ENCODE measurements around the gene ZNF763.
"Not testable (repeated sequence)": the region's sequence is repeated elsewhere in the genome, so short reads cannot be mapped to it uniquely, and the experiment has no call there.

Gene ZNF763

DNA sequence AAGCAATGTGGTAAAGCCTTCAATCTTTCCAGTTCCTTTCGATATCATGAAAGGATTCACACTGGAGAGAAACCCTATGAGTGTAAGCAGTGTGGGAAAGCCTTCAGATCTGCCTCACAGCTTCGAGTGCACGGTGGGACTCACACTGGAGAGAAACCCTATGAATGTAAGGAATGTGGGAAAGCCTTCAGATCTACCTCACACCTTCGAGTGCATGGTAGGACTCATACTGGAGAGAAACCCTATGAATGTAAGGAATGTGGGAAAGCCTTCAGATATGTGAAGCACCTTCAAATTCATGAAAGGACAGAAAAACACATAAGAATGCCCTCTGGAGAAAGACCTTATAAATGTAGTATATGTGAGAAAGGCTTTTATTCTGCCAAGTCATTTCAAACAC, 15.6 kb upstream of the ZNF763 start:
- H3K9me3 Mint-ChIP-seq: peaks cover 73% of the 10 kb centered on the region
- DNase-seq: no peak
- no peaks in the 10 kb centered on the region for H3K27me3 Mint-ChIP-seq
- no peaks in the 10 kb centered on the region for H3K4me1 Mint-ChIP-seq (ENCODE audit: low read depth)
- H3K27ac Mint-ChIP-seq: no peak overlapping the region
- peaks cover 95% of the 10 kb centered on the region for H3K36me3 Mint-ChIP-seq (ENCODE audit: low read depth)
- no peak overlapping the region for H3K4me3 Mint-ChIP-seq

DNA sequence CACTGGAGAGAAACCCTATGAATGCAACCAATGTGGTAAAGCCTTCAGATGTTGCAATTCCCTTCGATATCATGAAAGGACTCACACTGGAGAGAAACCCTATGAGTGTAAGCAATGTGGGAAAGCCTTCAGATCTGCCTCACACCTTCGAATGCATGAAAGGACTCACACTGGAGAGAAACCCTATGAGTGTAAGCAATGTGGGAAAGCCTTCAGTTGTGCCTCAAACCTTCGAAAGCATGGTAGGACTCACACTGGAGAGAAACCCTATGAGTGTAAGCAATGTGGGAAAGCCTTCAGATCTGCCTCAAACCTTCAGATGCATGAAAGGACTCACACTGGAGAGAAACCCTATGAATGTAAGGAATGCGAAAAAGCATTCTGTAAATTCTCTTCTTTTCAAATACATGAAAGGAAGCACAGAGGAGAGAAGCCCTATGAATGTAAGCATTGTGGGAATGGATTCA, 15.2 kb upstream of the ZNF763 start:
- H3K9me3 Mint-ChIP-seq: peaks cover 71% of the 10 kb centered on the region
- not testable (repeated sequence) for H3K4me1 Mint-ChIP-seq (ENCODE audit: low read depth); DNase-seq; H3K27ac Mint-ChIP-seq; H3K4me3 Mint-ChIP-seq; H3K27me3 Mint-ChIP-seq
- H3K36me3 Mint-ChIP-seq (ENCODE audit: low read depth): peaks cover 94% of the 10 kb centered on the region

- Mint-ChIP-seq H3K27me3 (no peaks in the 10 kb centered on the region), H3K4me3 (no peak overlapping the region), H3K9me3 (peaks cover 70% of the 10 kb centered on the region), H3K4me1 (ENCODE audit: low read depth) (no peaks in the 10 kb centered on the region), H3K27ac (no peak overlapping the region), H3K36me3 (ENCODE audit: low read depth) (peaks cover 91% of the 10 kb centered on the region)
- DNase-seq: no peak
Measured at GRCh38 chr19:11950312-11950711, 14.5 kb upstream of the ZNF763 start.

DNA sequence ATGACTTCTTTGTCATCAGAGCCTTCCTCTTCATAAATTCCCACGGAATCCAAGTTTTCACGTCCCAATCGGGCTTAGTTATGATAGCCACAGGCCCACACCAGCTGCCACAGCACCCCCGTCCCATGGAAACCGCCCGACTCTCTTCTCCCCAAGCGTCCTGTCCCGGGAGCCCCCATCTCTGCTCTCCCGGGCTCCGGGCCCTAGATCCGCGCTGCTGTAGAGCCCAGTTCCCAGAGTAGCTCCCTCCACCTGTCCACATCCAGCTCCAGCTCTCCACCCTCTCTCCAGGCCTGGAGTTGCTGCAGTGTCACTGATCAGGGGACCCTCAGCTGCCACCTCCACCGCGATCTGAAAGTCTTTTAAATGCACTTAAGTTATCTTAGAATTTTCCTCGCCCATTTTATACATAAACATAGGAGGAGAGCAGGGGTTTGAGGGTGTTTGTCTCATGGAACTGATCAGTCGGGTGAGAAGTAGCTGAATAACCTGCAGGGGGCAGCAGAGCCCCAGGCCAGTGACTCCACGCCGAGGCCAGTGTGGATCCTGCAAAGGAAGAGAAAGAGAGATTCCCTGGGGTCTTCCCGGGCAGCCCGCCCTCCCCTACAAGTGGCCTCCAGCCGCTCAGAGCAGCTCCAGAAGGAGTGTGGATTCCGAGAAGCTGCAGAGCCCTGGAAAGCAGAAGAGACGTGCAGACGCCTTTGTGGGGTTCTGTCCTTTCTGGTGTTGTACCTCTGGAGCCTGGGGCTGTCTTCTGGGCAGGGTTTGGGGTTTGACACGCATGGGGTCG, 1.1 kb upstream of the ZNF763 start:
- H3K4me1 Mint-ChIP-seq (ENCODE audit: low read depth): peaks cover 23% of the 10 kb centered on the region
- H3K9me3 Mint-ChIP-seq: peaks cover 5% of the 10 kb centered on the region
- DNase-seq: peak; percentile 80
- peak overlapping the region; percentile 84 for H3K4me3 Mint-ChIP-seq
- peak overlapping the region; percentile 85 for H3K27ac Mint-ChIP-seq
- H3K36me3 Mint-ChIP-seq (ENCODE audit: low read depth): peaks cover 7% of the 10 kb centered on the region
- H3K27me3 Mint-ChIP-seq: no peaks in the 10 kb centered on the region

DNA sequence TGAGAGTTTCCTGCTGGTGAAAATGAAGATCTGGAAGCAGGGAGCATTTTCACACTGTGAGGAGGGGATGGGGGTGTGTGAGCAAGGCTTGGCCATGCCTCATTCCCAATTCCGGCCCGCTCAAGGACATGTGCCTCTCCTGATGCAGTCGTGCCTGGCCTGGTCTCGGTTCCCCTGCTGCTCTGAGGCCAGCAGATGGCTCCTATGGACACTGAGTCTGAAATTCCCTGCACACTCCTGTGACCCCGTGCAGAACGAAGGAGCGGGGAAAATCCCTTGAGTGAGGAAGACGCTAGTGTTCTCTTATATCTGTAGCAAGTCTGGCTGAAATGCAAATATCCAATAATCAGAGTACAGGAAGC, 363 bp upstream of the ZNF763 start:
- Mint-ChIP-seq H3K36me3 (ENCODE audit: low read depth) (peaks cover 6% of the 10 kb centered on the region), H3K27ac (peak overlapping the region; percentile 85), H3K4me3 (peak overlapping the region; percentile 84), H3K9me3 (peaks cover 4% of the 10 kb centered on the region), H3K4me1 (ENCODE audit: low read depth) (peaks cover 23% of the 10 kb centered on the region), H3K27me3 (no peaks in the 10 kb centered on the region)
- DNase-seq: no peak

DNA sequence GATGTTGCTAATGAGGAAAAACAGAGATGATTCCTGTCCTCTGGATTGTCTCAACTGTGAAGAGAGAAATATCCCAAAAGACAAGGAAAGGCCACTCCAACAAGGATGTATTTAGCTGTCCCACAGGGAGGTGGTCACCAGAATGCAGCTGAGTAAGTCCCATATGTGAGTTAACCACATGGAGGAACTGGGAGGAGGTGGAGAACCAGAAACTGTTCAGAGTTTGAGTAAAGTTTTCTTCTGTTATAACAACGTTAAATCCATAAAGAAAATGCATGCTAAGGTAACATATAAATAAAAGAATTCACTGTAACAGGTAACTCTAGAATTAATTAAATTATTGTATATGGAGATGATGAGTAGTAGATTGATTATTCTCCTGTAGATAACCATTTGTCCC, 5.3 kb downstream of the ZNF763 start:
- H3K9me3 Mint-ChIP-seq: peaks cover 9% of the 10 kb centered on the region
- no peak overlapping the region for H3K27ac Mint-ChIP-seq
- no peak for DNase-seq
- H3K4me3 Mint-ChIP-seq: no peak overlapping the region
- H3K27me3 Mint-ChIP-seq: no peaks in the 10 kb centered on the region
- peaks cover 9% of the 10 kb centered on the region for H3K4me1 Mint-ChIP-seq (ENCODE audit: low read depth)
- peaks cover 31% of the 10 kb centered on the region for H3K36me3 Mint-ChIP-seq (ENCODE audit: low read depth)

GRCh38 chr19:11971041-11971440, 6.2 kb downstream of the ZNF763 start:
- Mint-ChIP-seq H3K36me3 (ENCODE audit: low read depth) (peaks cover 37% of the 10 kb centered on the region), H3K27me3 (no peaks in the 10 kb centered on the region), H3K27ac (no peak overlapping the region), H3K4me3 (no peak overlapping the region), H3K4me1 (ENCODE audit: low read depth) (peaks cover 1% of the 10 kb centered on the region), H3K9me3 (peaks cover 15% of the 10 kb centered on the region)
- no peak for DNase-seq

DNA sequence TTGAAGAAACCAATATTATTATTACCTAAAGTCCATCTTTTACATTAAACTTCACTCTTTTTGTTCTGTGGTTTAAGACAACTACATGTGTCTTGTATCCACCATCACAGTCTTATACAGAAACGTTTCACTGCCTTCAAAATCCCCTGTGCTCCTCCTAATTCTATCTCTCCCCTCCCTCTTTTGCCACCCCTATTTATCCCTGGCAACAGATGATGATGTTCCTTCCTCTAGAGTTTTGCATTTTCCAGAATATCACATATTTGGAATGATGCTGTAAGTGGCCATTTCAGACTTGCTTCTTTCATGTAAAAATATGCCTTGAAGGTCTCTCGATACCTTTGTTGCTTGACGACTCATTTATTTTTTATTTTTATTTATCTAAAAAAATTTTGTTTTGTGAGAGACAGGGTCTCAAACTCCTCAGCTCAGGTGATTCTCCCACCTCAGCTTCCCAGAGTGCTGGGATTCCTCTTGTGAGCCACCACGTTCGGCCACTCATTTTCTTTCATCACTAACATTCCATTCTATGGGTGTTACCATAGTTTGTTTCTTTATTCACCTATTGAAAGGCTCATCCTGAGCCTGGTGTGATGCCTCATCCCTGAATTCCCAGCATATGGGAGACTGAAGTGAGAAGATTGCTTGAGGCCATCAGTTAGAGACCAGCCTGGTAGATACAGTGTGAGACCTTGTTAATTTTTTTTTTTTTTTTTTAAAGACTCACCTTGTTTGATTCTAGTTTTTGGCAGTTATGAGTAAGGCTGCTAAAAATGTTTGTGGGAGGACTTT, 8.4 kb downstream of the ZNF763 start:
- Mint-ChIP-seq H3K4me1 (ENCODE audit: low read depth) (no peaks in the 10 kb centered on the region), H3K27ac (no peak overlapping the region), H3K36me3 (ENCODE audit: low read depth) (peaks cover 58% of the 10 kb centered on the region), H3K4me3 (no peak overlapping the region), H3K27me3 (no peaks in the 10 kb centered on the region), H3K9me3 (peaks cover 30% of the 10 kb centered on the region)
- DNase-seq: no peak

GRCh38 chr19:11978492-11979100, 13.8 kb downstream of the ZNF763 start:
- Mint-ChIP-seq H3K27me3 (no peaks in the 10 kb centered on the region), H3K4me3 (no peak overlapping the region), H3K27ac (no peak overlapping the region), H3K36me3 (ENCODE audit: low read depth) (peaks cover 69% of the 10 kb centered on the region), H3K9me3 (peaks cover 62% of the 10 kb centered on the region), H3K4me1 (ENCODE audit: low read depth) (no peaks in the 10 kb centered on the region)
- DNase-seq: no peak

- Mint-ChIP-seq H3K4me3 (no peak overlapping the region), H3K27ac (no peak overlapping the region), H3K27me3 (no peaks in the 10 kb centered on the region), H3K4me1 (ENCODE audit: low read depth) (no peaks in the 10 kb centered on the region), H3K36me3 (ENCODE audit: low read depth) (peaks cover 65% of the 10 kb centered on the region), H3K9me3 (peaks cover 62% of the 10 kb centered on the region)
- no peak for DNase-seq
Measured at GRCh38 chr19:11979527-11979926, 14.7 kb downstream of the ZNF763 start.

DNA sequence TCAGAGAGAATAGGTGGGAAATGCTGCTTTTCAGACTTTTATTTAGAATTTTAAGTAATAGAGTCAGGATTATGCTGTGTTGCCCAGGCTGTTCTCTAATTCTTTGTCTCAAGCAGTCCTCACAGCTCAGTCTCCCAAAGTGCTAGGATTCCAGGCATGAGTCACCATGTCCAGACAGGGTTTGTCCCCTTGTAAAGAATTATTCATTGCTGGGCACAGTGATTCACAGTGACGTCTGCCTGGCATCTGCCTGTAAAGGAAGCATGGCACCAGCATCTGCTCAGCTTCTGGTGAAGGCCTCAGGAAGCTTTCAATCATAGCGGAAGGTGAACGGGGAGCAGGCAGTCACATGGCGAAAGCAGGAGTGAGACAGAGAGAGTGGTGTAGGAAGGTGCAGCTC, 17.7 kb downstream of the ZNF763 start:
- peaks cover 3% of the 10 kb centered on the region for H3K4me1 Mint-ChIP-seq (ENCODE audit: low read depth)
- peaks cover 47% of the 10 kb centered on the region for H3K9me3 Mint-ChIP-seq
- no peak for DNase-seq
- H3K36me3 Mint-ChIP-seq (ENCODE audit: low read depth): peaks cover 43% of the 10 kb centered on the region
- no peak overlapping the region for H3K27ac Mint-ChIP-seq
- no peak overlapping the region for H3K4me3 Mint-ChIP-seq
- no peaks in the 10 kb centered on the region for H3K27me3 Mint-ChIP-seq

DNA sequence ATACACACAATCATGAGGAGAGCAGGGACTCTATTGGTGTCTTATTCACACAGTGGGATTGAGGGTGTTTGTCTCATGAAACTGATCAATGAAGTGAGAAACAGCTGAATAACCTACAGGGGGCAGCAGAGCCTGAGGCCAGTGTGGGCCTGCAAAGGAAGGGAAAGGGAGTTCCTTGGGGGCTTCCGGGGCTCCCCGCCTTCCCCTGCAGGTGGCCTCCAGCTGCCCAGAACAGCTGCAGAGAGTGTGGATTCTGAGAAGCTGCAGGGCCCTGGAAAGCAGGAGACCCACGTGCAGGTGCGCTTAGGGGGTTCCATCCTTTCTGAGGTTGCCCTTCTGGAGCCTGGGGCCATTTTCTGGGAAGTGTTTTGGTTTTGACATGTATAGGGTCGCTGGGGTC, 20.1 kb downstream of the ZNF763 start:
- Mint-ChIP-seq H3K36me3 (ENCODE audit: low read depth) (peaks cover 36% of the 10 kb centered on the region), H3K27ac (no peak overlapping the region), H3K9me3 (peaks cover 24% of the 10 kb centered on the region), H3K27me3 (no peaks in the 10 kb centered on the region), H3K4me1 (ENCODE audit: low read depth) (peaks cover 14% of the 10 kb centered on the region), H3K4me3 (no peak overlapping the region)
- no peak for DNase-seq

GRCh38 chr19:11986754-11987153, 21.9 kb downstream of the ZNF763 start:
- Mint-ChIP-seq H3K4me3 (no peak overlapping the region), H3K27ac (no peak overlapping the region), H3K9me3 (peaks cover 12% of the 10 kb centered on the region), H3K36me3 (ENCODE audit: low read depth) (peaks cover 38% of the 10 kb centered on the region), H3K4me1 (ENCODE audit: low read depth) (peaks cover 28% of the 10 kb centered on the region), H3K27me3 (no peaks in the 10 kb centered on the region)
- no peak for DNase-seq

GRCh38 chr19:11987405-11988281, 22.8 kb downstream of the ZNF763 start:
- H3K27ac Mint-ChIP-seq: peak overlapping the region; percentile 98
- no peaks in the 10 kb centered on the region for H3K27me3 Mint-ChIP-seq
- H3K9me3 Mint-ChIP-seq: peaks cover 8% of the 10 kb centered on the region
- peak overlapping the region; percentile 97 for H3K4me3 Mint-ChIP-seq
- H3K36me3 Mint-ChIP-seq (ENCODE audit: low read depth): peaks cover 39% of the 10 kb centered on the region
- DNase-seq: peak; percentile 93
- peaks cover 34% of the 10 kb centered on the region for H3K4me1 Mint-ChIP-seq (ENCODE audit: low read depth)

Data from activated T-cell treated with anti-CD3 and anti-CD28 coated beads, Interleukin-2, amount 50 U/mL, for 24 hours (primary cell).